Stimulated activated CD8-positive, alpha-beta memory T cell treated with anti-CD3 and anti-CD28 coated beads, Interleukin-7, amount 100 ng/mL, for 48 hours (primary cell): ENCODE results near the gene RABGAP1.

Experiments
- DNase-seq, 2 donors: peaks; one replicate each; pipeline ENCODE4 v3.0.0-alpha.2; 2020; ENCODE audit warnings: low read depth in 1 of 2; ENCODE audit errors: extremely low read depth in 1 of 2

RABGAP1 gene

GRCh38 chr9:123108976-123109375 is 168.2 kb downstream of the RABGAP1 start:
- DNase-seq, result no peak

- no peak for DNase-seq
Measured at GRCh38 chr9:123109540-123110279, 168.9 kb downstream of the RABGAP1 start.

GRCh38 chr9:123111427-123112014 is 170.7 kb downstream of the RABGAP1 start:
- DNase-seq, result no peak

GRCh38 chr9:123112015-123112975 is 171.5 kb downstream of the RABGAP1 start:
- DNase-seq, result no peak

GRCh38 chr9:123113185-123113584 is 172.4 kb downstream of the RABGAP1 start:
- no peak for DNase-seq

- DNase-seq, result no peak
Measured at GRCh38 chr9:123115146-123115913, 174.5 kb downstream of the RABGAP1 start.

- no peak for DNase-seq
Measured at GRCh38 chr9:123116036-123116435, 175.2 kb downstream of the RABGAP1 start.

GRCh38 chr9:123119566-123119965 is 178.7 kb downstream of the RABGAP1 start:
- DNase-seq, result no peak

- no peak for DNase-seq
Measured at GRCh38 chr9:123120131-123120530, 179.3 kb downstream of the RABGAP1 start.

- no peak for DNase-seq
Measured at GRCh38 chr9:123120953-123121352, 180.1 kb downstream of the RABGAP1 start.

- no peak for DNase-seq
Measured at GRCh38 chr9:123121457-123121856, 180.6 kb downstream of the RABGAP1 start.

GRCh38 chr9:123127512-123128075 is 186.8 kb downstream of the RABGAP1 start:
- no peak for DNase-seq

- no peak for DNase-seq
Measured at GRCh38 chr9:123128591-123128990, 187.8 kb downstream of the RABGAP1 start.

- no peak for DNase-seq
Measured at GRCh38 chr9:123129423-123129822, 188.6 kb downstream of the RABGAP1 start.

GRCh38 chr9:123131258-123131657 is 190.4 kb downstream of the RABGAP1 start:
- no peak for DNase-seq

GRCh38 chr9:123131993-123132392 is 191.2 kb downstream of the RABGAP1 start:
- DNase-seq, result no peak

GRCh38 chr9:123132696-123133095 is 191.9 kb downstream of the RABGAP1 start:
- DNase-seq, result no peak

GRCh38 chr9:123135430-123135829 is 194.6 kb downstream of the RABGAP1 start:
- DNase-seq, result no peak

- DNase-seq, result no peak
Measured at GRCh38 chr9:123138163-123138562, 197.3 kb downstream of the RABGAP1 start.

GRCh38 chr9:123149067-123149466 is 208.2 kb downstream of the RABGAP1 start:
- no peak for DNase-seq
